IMR-90 (cell line): ENCODE data around the gene DHRS7B. TPM values are rescaled to one million over a fixed set of nuclear protein-coding genes. Genes with fewer than 3 reads are reported as not detected.

Source experiments
- ATAC-seq: fragments of 200-7000 bp; cut with Tn5 transposase; 2 replicates; pipeline ENCODE4 v1.9.1; 2020; ENCODE audit warnings: low read depth, mild to moderate bottlenecking, moderate library complexity
- BruUV-seq: library from RNA; stranded (reverse); fragments of 400-500 nt; replicated peaks from 2 replicates; lab custom pipeline; 2021; lab: Mats Ljungman, UMichigan
- CTCF ChIA-PET: fragments of 300-600 bp; formaldehyde crosslinking; extraction: SDS; loops from one replicate; lab custom pipeline; 2021; ENCODE audit warnings: antibody characterized with exemption; lab: Yijun Ruan, JAX
- POLR2A ChIA-PET: fragments of 300-600 bp; sonication (Branson Sonifier 250); formaldehyde crosslinking; loops from one replicate; lab custom pipeline; 2022; ENCODE audit warnings: antibody characterized with exemption; ENCODE audit not compliant: unreplicated experiment; lab: Charles Lee
- DNase-seq: peaks from one replicate; pipeline ENCODE4 v3.0.0; 2013
- H2AFZ ChIP-seq: replicated peaks from 2 replicates; pipeline ENCODE3; 2013; ENCODE audit warnings: low read length, mild to moderate bottlenecking; ENCODE audit not compliant: poor library complexity
- H2AK5ac ChIP-seq: 2 replicates; pipeline ENCODE4 v1.6.1; 2013; ENCODE audit warnings: low read depth, low read length, inconsistent platforms
- H2AK9ac ChIP-seq: replicated peaks from 2 replicates; pipeline ENCODE3; 2013; ENCODE audit warnings: mild to moderate bottlenecking, low read depth, low read length, moderate library complexity; ENCODE audit not compliant: poor library complexity
- H2BK120ac ChIP-seq: 2 replicates; pipeline ENCODE4 v1.6.1; 2013; ENCODE audit warnings: low read depth, low read length, inconsistent platforms
- H2BK15ac ChIP-seq: 3 replicates; pipeline ENCODE4 v1.6.1; 2013; ENCODE audit warnings: low read depth, low read length, inconsistent platforms
- H2BK20ac ChIP-seq: 2 replicates; pipeline ENCODE4 v1.6.1; 2013; ENCODE audit warnings: low read depth, mild to moderate bottlenecking, inconsistent platforms, low read length, moderate library complexity
- H2BK5ac ChIP-seq: 2 replicates; pipeline ENCODE4 v1.6.1; 2013; ENCODE audit warnings: mild to moderate bottlenecking, low read depth, low read length, inconsistent platforms; ENCODE audit not compliant: poor library complexity, severe bottlenecking
- H3K14ac ChIP-seq: replicated peaks from 2 replicates; pipeline ENCODE4 v1.6.1; 2013; ENCODE audit warnings: low read depth, low read length, inconsistent platforms
- H3K18ac ChIP-seq: 2 replicates; pipeline ENCODE4 v1.6.1; 2013; ENCODE audit warnings: low read depth, low read length, control low read depth
- H3K23ac ChIP-seq: 2 replicates; pipeline ENCODE4 v1.6.1; 2013; ENCODE audit warnings: low read depth, low read length, inconsistent platforms
- H3K27ac ChIP-seq: 2 replicates; pipeline ENCODE4 v1.5.1; 2013; ENCODE audit warnings: mild to moderate bottlenecking, control low read depth, low read length; ENCODE audit not compliant: insufficient read depth
- H3K27me3 ChIP-seq: 2 replicates; pipeline ENCODE4 v1.6.1; 2013; ENCODE audit warnings: low read length; ENCODE audit not compliant: control insufficient read depth, insufficient read depth
- H3K36me3 ChIP-seq: 2 replicates; pipeline ENCODE4 v1.6.1; 2013; ENCODE audit warnings: low read length, mixed read lengths; ENCODE audit not compliant: control insufficient read depth, insufficient read depth
- H3K4ac ChIP-seq: 2 replicates; pipeline ENCODE4 v1.6.1; 2013; ENCODE audit warnings: low read depth, low read length, inconsistent platforms
- H3K4me1 ChIP-seq: 2 replicates; pipeline ENCODE4 v1.6.1; 2013; ENCODE audit warnings: low read length, mixed read lengths; ENCODE audit not compliant: control insufficient read depth, insufficient read depth
- H3K4me2 ChIP-seq: 2 replicates; pipeline ENCODE4 v1.6.1; 2013; ENCODE audit warnings: low read depth, mild to moderate bottlenecking, control low read depth, low read length, moderate library complexity
- H3K4me3 ChIP-seq: 2 replicates; pipeline ENCODE4 v1.5.1; 2013; ENCODE audit warnings: low read depth, mild to moderate bottlenecking, control low read depth, low read length, moderate library complexity; ENCODE audit not compliant: insufficient read depth
- H3K56ac ChIP-seq: 2 replicates; pipeline ENCODE4 v1.6.1; 2013; ENCODE audit warnings: low read length, inconsistent platforms; ENCODE audit not compliant: insufficient read depth; ENCODE audit errors: extremely low read depth
- H3K79me1 ChIP-seq, 2 experiments: 2 replicates each; pipeline ENCODE4 v1.6.1; 2013; ENCODE audit warnings: low read length in 2 of 2, inconsistent platforms in 1 of 2, low read depth in 1 of 2
- H3K9ac ChIP-seq: 2 replicates; pipeline ENCODE4 v1.6.1; 2013; ENCODE audit warnings: low read depth, low read length, control low read depth
- H3K9me1 ChIP-seq: 2 replicates; pipeline ENCODE4 v1.6.1; 2013; ENCODE audit warnings: low read length, inconsistent platforms; ENCODE audit not compliant: insufficient read depth
- H3K9me3 ChIP-seq: 2 replicates; pipeline ENCODE4 v1.6.1; 2013; ENCODE audit warnings: low read length; ENCODE audit not compliant: control insufficient read depth, insufficient read depth
- H4K20me1 ChIP-seq: 2 replicates; pipeline ENCODE4 v1.6.1; 2013; ENCODE audit warnings: low read length, inconsistent platforms; ENCODE audit not compliant: insufficient read depth
- H4K5ac ChIP-seq: 2 replicates; pipeline ENCODE4 v1.6.1; 2013; ENCODE audit warnings: mild to moderate bottlenecking, low read depth, low read length, control low read depth
- H4K8ac ChIP-seq, 2 experiments: 2 replicates each; pipeline ENCODE4 v1.6.1; 2013; ENCODE audit warnings: low read depth in 2 of 2, low read length in 2 of 2, control low read depth in 1 of 2, inconsistent platforms in 1 of 2
- H4K91ac ChIP-seq: 2 replicates; pipeline ENCODE4 v1.6.1; 2013; ENCODE audit warnings: low read depth, low read length, inconsistent platforms; ENCODE audit not compliant: insufficient read depth
- BHLHE40 ChIP-seq: fragments of 150-350 bp; IDR thresholded peaks from 2 replicates; pipeline ENCODE4 v1.6.1; 2016; ENCODE audit warnings: mild to moderate bottlenecking, low read depth, low read length
- CEBPB ChIP-seq: IDR thresholded peaks from 2 replicates; pipeline ENCODE4 v1.6.1; 2012; ENCODE audit warnings: low read depth, low read length, improper control_type of control experiment
- FOS ChIP-seq: fragments of 150-350 bp; IDR thresholded peaks from 2 replicates; pipeline ENCODE4 v1.6.1; 2016; ENCODE audit warnings: low read depth, low read length
- MAFK ChIP-seq: IDR thresholded peaks from 2 replicates; pipeline ENCODE4 v1.6.1; 2012; ENCODE audit warnings: low read depth, low read length, improper control_type of control experiment
- MAZ ChIP-seq: IDR thresholded peaks from 2 replicates; pipeline ENCODE4 v1.6.1; 2012; ENCODE audit warnings: low read depth, mild to moderate bottlenecking, low read length, improper control_type of control experiment, moderate library complexity, borderline replicate concordance
- MXI1 ChIP-seq: IDR thresholded peaks from 2 replicates; pipeline ENCODE4 v1.6.1; 2012; ENCODE audit warnings: low read depth, mild to moderate bottlenecking, low read length, moderate library complexity, borderline replicate concordance
- NFE2L2 ChIP-seq: fragments of 150-350 bp; IDR thresholded peaks from 2 replicates; pipeline ENCODE4 v1.6.1; 2016; ENCODE audit warnings: low read depth, mild to moderate bottlenecking, low read length
- POLR2A ChIP-seq: IDR thresholded peaks from 2 replicates; pipeline ENCODE4 v1.6.1; 2012; ENCODE audit warnings: mild to moderate bottlenecking, low read depth, low read length
- RAD21 ChIP-seq: IDR thresholded peaks from 2 replicates; pipeline ENCODE4 v1.6.1; 2012; ENCODE audit warnings: low read length, improper control_type of control experiment
- RCOR1 ChIP-seq: IDR thresholded peaks from 2 replicates; pipeline ENCODE4 v1.6.1; 2012; ENCODE audit warnings: mild to moderate bottlenecking, low read length, improper control_type of control experiment; ENCODE audit not compliant: insufficient replicate concordance
- RFX5 ChIP-seq: IDR thresholded peaks from 2 replicates; pipeline ENCODE4 v1.8.0; 2012; ENCODE audit warnings: low read depth, mild to moderate bottlenecking, low read length, moderate library complexity
- SMC3 ChIP-seq: fragments of 150-350 bp; IDR thresholded peaks from 2 replicates; pipeline ENCODE4 v1.6.1; 2016; ENCODE audit warnings: low read depth, mild to moderate bottlenecking, antibody characterized with exemption, low read length, moderate library complexity
- WGBS, 2 experiments: methylation state at CpG; one replicate each; pipeline versions ENCODE4 v1.1.5 to v1.1.7; 2013; ENCODE audit warnings: missing lambda C conversion rate in 2 of 2; ENCODE audit not compliant: insufficient read length in 1 of 2; ENCODE audit errors: extremely low coverage in 2 of 2; 5-methylcytosine and 5-hydroxymethylcytosine counted together
- dilution Hi-C: fragments of 300-500 bp; cut with HindIII; formaldehyde crosslinking; loops from one replicate; pipeline ENCODE4 v1.14.3; 2018; ENCODE audit warnings: low sequenced_read_pairs; ENCODE audit not compliant: unreplicated experiment
- in situ Hi-C: fragments of 300-500 bp; cut with MboI; formaldehyde crosslinking; loops from 3 replicates; pipeline ENCODE4 v1.14.3; 2019; ENCODE audit warnings: low sequenced_read_pairs, inconsistent platforms, mixed read lengths
- intact Hi-C: fragments of 100-400 bp; cut with micrococcal nuclease; formaldehyde crosslinking; loops from 2 replicates; pipeline ENCODE4 v1.10.0; 2022
- polyA plus RNA-seq, 3 experiments: library from polyadenylated mRNA; depleted of rRNA; stranded (reverse); fragments of >200 nt; gene quantifications; 2 replicates each; pipeline ENCODE4 v1.2.3, GENCODE V29; 2012; ENCODE audit warnings: low replicate concordance in 1 of 3
- total RNA-seq: library from RNA; depleted of rRNA; stranded (reverse); fragments of >200 nt; gene quantifications from 2 replicates; pipeline ENCODE4 v1.2.3, GENCODE V29; 2012
- TF ChIP-seq, protein P1 (sequence below): fragments of 150-350 bp; IDR thresholded peaks from 2 replicates; pipeline ENCODE4 v1.6.1; 2017; ENCODE audit warnings: mild to moderate bottlenecking, antibody characterized with exemption, low read length, low read depth
- TF ChIP-seq, protein P2 (sequence below): fragments of 150-350 bp; IDR thresholded peaks from 2 replicates; pipeline ENCODE4 v1.6.1; 2016; ENCODE audit warnings: low read depth, mild to moderate bottlenecking, low read length, moderate library complexity, borderline replicate concordance

Gene DHRS7B
- total and polyA plus RNA-seq, 2 of the 4 experiments (the other 2 are of a cell fraction) = 24.4 to 34.4 TPM

DNA sequence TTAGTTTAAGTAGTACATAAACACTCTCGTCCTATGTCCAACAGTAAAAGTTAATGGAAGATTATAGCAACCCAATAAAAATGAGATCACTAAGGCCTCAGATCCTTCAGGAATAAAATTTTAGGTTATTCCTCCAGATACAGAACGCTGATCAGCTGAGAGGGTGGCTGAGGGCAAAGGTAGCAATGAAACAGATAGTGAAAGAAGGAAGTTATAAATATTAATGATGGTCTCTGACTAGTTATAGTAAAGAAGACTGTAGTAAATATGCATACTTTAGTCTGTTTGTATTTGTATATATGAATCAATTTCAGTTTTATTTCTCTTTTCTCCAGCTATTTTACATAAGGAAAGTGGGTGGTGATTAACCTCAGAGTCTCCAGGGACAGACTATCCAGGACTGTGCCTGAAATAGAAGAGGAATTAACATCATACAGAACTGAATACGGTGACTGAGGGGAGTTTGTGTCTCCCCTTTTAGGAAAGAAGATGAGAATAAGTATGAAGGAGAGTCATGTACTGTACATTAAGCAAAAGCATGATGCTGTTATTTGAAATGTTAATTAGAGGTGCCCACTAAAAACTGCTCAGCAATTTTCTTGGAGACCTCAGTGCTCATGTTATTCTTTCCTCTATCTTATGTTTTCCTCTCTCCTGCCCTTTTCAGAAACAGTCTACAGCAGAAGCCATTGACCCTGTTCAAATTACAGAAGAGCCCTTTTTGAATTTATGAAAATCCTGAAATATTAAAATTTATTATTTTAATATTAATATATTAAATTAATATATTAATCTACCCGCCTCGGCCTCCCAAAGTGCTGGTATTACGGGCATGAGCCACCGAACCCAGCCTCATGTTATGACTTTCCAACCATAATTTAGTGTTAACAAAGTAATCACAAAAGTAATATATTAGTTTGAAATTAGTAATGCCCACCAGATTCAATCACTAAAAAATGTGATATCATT is 36.5 kb upstream of the DHRS7B start (continued):
- TF ChIP-seq NFE2L2 = no peak

DNA sequence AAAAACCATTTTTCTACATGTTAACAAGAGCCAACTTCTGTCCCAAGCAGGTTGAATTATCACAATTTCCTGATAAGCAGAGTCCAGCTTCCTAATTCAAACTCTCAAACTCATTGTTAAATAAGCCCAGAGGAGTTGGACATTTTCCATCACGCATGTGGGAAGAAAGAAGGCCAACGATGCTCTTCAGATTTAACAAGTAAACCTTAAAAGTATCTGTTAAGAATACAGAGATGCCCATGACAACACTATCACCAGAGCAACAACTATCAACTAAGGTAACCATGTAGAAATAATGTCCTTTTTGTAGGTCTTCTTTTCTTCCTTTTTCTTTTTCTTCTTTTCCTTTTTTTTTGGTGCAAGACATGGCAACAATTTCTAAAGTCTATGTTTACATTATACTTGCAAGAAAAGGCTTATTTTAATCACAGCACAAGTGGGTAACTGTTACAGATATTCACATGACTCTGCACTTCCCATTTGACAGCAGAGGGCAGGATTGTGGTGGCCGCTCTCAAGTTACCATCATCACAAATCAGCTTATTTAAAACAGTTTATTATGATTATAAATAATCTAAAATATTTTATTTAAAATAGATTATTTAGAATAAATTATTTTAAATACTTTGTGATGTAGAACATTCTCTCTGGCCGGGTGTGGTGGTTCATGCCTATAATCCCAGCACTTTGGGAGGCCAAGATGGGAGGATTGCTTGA is 35.7 kb upstream of the DHRS7B start:
- no TSS peak for BruUV-seq
- no CpG with 5 or more reads among the region's 4 CpGs for WGBS, 2 experiments
- ATAC-seq = peak; percentile 61
- TF ChIP-seq SMC3 = no peak
- TF ChIP-seq, protein P1, sequence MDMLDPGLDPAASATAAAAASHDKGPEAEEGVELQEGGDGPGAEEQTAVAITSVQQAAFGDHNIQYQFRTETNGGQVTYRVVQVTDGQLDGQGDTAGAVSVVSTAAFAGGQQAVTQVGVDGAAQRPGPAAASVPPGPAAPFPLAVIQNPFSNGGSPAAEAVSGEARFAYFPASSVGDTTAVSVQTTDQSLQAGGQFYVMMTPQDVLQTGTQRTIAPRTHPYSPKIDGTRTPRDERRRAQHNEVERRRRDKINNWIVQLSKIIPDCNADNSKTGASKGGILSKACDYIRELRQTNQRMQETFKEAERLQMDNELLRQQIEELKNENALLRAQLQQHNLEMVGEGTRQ = no peak
- no peak for TF ChIP-seq RFX5
- TF ChIP-seq MAFK = no peak
- no peak for TF ChIP-seq BHLHE40
- no peak for TF ChIP-seq CEBPB
- no peak for TF ChIP-seq RCOR1
- no peak for TF ChIP-seq FOS
- TF ChIP-seq RAD21 = no peak
- TF ChIP-seq, protein P2, sequence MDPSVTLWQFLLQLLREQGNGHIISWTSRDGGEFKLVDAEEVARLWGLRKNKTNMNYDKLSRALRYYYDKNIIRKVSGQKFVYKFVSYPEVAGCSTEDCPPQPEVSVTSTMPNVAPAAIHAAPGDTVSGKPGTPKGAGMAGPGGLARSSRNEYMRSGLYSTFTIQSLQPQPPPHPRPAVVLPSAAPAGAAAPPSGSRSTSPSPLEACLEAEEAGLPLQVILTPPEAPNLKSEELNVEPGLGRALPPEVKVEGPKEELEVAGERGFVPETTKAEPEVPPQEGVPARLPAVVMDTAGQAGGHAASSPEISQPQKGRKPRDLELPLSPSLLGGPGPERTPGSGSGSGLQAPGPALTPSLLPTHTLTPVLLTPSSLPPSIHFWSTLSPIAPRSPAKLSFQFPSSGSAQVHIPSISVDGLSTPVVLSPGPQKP = no peak
- TF ChIP-seq MAZ = no peak
- no peak for TF ChIP-seq POLR2A
- no peak for TF ChIP-seq MXI1

More for the DNA sequence above, 35.7 kb upstream of the DHRS7B start:
- Histone ChIP-seq H3K27me3 (0 out of 2 replicates have a peak, but pooled peaks cover 2% of the 10 kb centered on the region), H3K4ac (no peak overlapping the region), H4K8ac (no peak overlapping the region), H3K23ac (no peak overlapping the region), H3K18ac (no peak overlapping the region), H3K14ac (no peak overlapping the region), H3K9me3 (no peaks in the 10 kb centered on the region), H2AK9ac (no peak overlapping the region), H2BK15ac (no peak overlapping the region), H2AK5ac (no peak overlapping the region), H3K9me1 (no peaks in the 10 kb centered on the region), H3K9ac (no peak overlapping the region), H3K4me2 (no peak overlapping the region), H3K56ac (no peak overlapping the region), H3K79me1 (no peaks in the 10 kb centered on the region), H4K5ac (no peak overlapping the region), H4K91ac (no peak overlapping the region), H3K27ac (no peak overlapping the region), H2BK120ac (no peak overlapping the region), H3K36me3 (no peaks in the 10 kb centered on the region), H2BK5ac (no peak overlapping the region), H2BK20ac (no peak overlapping the region), H3K4me3 (no peak overlapping the region), H3K4me1 (no peaks in the 10 kb centered on the region), H4K20me1 (no peaks in the 10 kb centered on the region), H2AFZ (no peak overlapping the region)
- POLR2A ChIA-PET = no interaction called here
- CTCF ChIA-PET = no interaction called here
- in situ Hi-C loops = no loop called here
- intact Hi-C loops = no loop called here
- dilution Hi-C loops = no loop called here
- DNase-seq = peak; percentile 7
